MV-4-11 (cell line): Measurements from ENCODE around the gene KCP.
"Not testable (repeated sequence)": the region's sequence is repeated elsewhere in the genome, so short reads cannot be mapped to it uniquely, and the experiment has no call there.

Source experiments
- DNase-seq: peaks from one replicate; lab custom pipeline; 2025; lab: John Stamatoyannopoulos, UW

The KCP gene

GRCh38 chr7:128921866-128922440 is 11.4 kb upstream of the KCP start:
- DNase-seq = no peak

DNA sequence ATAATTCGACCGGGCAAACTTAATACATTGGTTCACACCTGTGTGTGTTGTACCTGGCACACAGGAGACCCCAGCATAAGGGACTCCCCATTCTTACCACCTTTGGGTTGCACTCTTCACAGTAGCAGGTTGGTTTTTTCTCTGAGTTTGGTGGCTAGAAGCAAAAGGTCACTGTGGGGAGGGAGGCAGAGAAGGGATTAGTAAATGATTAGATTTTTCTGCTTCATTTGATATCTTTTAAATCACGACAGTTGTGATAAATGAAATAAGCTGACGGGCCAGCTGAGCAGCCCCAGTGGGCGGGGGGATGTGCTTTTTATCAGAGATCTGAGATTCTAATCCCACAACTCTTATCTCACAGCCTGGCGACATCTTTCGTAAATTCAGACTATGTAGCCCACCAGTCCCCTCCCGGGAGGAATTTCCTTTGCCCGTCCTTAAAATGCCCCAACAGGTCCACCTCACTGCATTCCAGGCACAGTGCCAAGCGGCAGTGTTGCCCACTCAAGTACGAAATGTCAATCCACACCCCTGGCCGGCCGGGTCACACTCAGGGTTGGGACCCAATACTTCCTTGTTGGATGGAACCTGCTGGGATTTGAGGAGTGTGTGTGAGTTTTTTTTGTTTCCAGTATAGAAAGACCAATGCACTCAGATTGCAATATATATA is 10.5 kb upstream of the KCP start:
- no peak for DNase-seq

- DNase-seq = no peak
These were observed 9.6 kb upstream of the KCP start for GRCh38 chr7:128919881-128920799.

DNA sequence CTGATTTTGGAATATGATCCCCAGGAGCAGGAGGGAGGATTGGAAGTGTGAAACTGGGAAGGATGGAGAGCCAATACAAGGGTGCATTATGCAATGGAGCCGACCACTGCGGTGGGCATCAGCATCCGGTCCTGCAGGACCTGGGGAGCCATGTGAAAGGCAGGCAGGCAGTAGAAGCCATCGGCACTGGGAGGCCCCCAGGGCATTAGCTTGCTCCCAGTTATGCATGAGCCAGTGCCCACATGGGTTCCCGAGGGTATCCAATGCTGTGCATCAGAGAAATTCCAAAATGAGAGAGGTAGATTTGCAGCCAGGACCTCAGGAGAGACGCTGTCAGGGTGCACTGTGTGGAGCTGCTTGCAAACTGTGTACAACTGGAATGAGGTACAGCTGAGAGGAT is 8.7 kb upstream of the KCP start:
- DNase-seq = no peak

DNA sequence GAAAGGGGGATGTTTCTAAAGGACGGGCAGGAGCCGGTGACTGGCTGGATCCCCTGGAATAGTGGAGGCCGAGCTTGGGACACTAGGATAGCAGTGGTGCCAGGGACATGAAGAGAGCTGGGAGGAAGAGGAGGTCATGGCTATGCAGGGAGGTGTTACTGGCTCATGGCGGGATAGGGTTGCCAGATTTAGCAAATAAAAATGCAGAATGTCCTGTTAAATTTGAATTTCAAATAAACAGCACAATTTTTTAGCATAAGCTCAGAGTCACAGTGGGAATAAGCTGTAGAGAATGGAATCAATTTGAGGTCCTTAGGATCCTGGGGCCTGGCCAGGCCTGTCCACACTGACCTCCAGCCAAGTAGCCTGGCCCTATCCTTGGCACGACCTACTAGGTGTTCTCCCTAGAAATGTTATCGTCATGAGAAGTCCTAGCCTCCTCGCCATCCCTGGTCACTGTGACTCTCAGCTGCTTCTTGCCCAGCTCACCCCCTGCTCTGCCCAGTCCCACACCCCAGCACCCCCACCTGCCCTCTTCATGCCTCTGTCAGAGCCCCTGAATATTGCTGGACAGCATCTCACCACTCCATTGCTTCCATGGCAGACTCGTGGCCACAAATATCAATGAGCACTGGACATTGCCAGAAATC is 7.6 kb upstream of the KCP start:
- no peak for DNase-seq

- no peak for DNase-seq
These were observed 6.6 kb upstream of the KCP start for GRCh38 chr7:128917122-128917521.

GRCh38 chr7:128916643-128916915 is 6.1 kb upstream of the KCP start:
- no peak for DNase-seq

DNA sequence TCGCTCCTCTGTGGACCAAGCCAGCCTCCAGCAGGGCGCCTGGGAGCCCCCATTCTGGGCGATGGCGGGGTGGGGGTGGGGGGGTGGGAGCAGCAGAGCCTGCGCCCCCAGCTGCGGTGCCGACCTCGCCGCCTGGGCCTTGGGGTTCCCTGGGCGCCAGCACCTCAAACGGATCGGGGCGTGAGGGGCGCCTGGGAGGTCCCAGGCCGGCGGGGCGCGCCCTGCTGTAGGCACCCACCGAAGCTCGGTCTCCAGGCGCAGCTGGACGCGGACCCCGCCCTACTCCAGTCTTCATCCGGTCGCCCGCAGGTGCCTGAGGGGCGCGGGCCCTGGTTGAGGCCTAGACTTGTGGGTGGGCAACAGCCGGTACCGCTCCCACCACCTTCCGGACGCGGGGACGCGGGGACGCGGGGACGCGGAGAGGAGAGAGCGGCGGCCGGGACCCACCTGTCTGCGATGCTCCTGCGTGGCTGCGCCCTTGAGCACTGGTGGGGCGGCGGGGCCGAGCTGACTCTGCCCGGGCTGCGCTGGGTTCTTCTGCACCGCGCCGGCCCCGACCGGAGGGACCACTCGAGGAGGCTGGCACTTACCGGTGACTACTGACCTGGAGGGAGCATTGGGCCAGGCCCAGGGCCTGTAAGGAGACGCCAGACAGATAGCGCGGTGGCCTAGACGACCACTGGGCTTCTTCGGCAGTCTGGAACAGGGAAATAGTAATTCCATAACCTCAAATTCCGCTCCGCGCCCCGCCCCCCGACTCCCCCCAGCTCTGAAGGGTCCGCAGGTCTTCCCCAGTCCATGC is 5.5 kb upstream of the KCP start:
- no peak for DNase-seq

DNA sequence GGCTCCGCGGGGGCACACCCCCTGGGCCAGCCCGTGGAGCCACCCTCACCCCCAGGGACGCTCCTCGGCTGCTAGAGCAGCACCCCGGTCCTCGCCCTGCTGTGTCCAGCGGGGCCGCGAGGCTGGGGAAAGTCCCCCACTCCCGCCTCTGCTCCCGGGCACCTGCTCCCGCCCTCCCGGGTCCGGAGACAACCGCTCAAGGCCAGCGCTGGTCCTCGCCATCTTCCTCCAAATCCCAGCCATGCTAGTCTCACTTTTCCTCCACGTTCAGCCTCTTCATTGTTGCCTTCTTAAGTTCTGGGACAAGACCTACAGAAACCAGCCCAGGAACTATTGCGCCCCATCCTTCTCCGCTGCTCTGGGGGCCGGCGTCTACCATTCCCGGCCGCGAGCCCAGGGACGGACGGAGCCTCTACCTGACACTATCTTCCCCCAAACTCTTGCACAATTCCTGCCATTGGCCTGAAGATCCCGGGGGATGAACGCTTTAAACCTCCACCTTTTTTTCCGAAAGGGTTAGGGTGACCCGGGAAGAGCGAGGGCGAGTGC is 4.8 kb upstream of the KCP start:
- no peak for DNase-seq

DNA sequence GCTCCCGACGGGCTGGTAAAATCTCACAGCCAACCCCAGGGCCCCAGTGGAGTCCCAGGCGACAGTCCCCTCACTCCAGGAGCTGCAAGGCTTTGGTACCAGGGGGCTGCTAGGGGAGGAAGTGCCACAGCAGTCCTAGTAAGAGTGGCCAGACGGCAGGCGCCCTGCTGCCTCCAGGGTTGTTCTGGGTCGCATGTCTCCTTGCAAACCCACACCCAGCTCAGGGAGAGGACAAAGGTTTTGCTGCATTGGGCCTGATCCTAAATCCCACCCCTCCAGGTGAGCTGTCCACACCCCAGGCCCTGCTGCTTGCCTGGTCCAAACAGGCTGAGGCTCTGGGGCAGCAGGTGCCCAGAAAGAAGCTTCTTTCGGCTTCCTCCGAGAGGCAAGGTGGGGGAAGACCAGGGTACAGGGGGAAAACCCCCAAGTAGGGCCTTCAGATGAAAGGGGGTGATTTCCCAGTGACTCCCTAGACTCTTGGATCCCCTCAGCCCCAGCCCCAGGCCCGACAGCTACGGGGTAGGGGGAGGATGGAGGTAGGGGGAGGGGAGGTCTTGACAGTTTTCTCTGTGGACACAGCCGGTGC is 4.2 kb upstream of the KCP start:
- no peak for DNase-seq

DNA sequence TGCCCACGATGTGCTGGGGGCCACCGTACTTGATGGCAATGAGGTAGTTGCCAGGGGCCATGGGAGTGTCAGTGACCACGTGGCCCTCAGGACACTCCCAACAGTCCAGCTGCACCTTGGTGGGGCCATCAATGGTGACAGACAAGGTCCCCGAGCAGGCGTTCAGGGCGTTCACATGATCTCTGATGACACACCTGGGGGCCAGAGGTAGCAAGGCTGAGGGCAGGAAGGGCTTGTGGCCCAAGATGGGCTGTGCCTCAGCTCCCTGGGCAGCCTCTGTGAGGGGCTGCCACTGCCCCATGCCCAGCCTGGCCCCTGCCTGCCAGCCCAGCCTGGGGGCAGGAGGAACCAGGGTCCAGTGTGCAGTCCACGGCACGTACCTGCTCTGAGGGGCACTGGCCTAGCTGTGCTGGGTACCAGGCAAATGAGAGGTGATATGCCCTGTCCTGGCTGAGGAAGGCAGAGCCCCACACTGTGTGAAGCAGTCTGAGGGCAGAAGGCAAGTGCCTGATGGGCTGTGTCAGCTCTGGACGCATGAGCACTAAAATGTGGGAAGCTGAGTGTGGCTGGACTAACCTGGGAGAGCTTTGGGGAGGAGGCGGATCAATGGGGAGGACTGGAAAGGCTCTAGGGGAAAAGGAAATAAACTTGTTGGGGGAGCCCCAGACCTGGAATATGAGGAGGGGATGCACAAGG is 3.5 kb upstream of the KCP start:
- no peak for DNase-seq

GRCh38 chr7:128912709-128913495 is 2.4 kb upstream of the KCP start:
- not testable (repeated sequence) for DNase-seq

DNA sequence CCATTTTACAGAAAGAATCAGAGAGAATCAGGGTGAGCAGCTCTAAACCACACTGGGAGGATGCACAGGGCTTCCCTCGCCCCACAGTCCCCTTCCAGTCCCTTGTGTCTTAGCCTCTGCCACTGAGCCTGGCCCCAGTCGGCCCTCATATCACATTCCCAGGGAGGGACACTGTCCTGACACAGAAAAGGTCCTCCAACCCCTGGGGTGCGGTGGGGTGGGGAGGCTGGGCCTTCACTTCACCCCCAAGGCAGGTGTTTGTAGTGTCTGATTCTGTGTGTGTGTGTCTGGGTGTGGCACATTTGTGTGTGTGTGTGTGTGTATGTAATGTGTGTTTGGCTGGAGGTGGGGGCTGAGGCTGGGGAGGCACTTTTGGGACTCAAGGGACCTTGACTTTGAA is 1.8 kb upstream of the KCP start:
- no peak for DNase-seq

DNA sequence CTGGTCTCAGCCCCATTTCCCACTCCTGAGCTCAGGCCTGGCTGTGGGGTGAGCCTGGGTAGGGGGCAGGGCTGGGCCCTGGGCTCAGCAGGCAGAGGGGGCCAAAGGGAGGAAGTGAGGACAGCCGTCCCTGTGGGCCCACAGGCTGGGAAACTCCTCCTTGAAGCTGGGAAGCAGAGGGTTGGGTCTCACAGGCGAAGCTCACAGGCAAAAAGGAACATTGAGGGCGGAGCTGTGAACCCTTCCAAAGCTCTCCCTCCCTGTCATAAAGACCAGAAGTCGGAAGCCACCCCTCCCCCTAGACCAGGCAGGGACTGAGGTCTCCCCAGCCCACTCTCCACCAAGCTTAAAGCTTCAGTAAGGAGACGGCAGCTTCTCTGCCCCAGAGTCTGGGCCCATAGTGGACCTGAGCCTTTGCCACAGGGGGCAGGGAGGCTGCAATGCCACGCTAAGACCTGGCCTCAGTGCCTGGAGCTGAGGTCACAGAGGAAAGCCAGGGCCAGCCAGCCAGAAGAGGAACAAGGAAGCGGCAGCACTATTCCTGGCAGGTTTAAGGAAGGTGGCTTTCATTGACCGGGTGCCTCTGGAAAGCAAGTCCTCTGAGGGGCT is 1.0 kb upstream of the KCP start:
- DNase-seq = peak; percentile 24

DNA sequence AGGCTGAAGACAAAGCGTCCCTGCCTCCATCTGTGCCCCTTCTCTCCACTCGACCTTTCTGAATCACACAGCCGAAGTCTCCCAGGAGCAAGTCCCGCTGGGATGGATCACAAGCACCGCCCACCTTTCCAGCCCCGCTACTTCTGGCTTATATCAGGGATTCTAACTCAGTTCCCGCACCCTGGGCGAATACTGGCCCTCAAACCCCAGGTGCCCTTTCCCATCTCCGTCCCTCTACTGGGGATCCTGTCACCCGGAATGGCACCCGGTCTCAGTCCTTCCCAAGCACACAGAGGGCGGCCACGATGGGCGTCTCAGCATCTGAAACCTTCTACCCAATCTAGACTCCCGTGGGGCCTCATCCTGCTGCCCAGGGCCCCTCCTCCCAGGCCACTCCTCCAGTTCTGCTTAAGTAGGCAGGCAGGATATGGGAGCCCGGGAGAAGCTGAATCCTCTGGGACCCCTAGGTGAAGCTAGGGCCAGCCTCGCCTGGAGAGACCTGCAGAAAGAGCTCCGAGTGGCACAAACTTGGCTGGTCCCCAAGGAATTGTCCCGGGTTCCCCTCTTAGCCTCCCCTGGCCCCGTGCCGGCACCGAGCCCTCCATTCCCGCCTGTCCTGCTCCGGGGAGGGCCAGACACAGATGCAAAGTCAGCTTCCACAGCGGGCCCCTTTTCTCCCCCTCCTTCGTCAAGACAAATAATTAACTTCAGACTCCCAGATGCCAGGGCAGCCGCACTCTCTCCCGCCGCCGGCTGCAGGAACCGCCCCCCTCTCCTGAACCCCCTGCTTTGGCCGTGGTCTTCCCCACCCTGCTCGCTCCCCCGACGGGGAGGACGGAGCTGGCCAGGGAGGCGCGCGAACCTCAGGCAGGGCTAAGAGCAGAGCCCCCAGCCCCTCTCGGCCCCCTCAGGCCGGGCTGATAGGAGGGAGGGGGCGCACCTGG is 612 bp downstream of the KCP start:
- no peak for DNase-seq

DNA sequence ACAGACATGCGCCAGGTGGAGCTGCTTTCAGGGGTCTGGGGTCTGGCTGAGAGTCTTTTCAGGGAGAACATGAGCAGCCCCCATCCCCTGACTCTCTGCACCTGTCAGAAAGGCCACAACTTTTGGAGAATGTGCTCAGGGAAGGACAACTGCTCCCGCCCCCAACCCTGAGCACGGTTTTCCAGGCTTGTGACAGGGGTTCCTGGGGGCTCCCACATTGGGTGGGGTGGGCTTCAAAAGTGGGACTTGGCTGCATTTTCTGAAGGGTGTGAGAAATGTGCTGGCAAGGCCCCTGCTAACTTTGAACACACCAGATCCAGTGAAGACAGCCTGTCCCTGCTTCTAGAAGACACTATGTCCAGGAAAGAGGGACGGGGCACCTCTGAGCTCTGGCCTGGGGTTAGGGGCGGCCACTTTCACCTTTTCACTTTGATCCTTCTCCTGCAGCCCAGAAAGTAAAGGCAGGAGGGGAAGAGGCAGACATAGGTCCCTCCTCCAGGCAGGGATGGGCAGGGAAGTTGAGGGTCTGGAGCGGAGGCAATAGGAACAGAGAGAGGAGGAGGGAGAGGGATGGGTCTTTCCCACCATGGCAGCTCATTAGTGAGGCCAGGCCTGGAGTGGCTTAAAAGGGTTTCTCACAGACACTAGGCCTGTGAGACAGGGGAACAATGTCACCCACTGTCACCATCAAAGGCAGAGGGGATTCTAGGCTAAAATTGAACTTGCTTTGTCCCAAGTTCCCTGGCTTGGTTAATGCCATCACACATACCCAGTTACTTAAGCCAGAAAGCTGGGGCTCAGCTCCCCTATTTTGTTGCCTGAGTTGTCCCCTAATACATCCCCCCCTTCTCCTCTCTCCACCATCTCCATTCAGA is 1.5 kb downstream of the KCP start:
- DNase-seq = no peak
